SKM-1 (cell line): ENCODE results near the gene CEP41.

Experiments
- DNase-seq: peaks from one replicate; lab custom pipeline; 2025; ENCODE audit not compliant: unreplicated experiment; lab: John Stamatoyannopoulos, UW

CEP41 gene

DNA sequence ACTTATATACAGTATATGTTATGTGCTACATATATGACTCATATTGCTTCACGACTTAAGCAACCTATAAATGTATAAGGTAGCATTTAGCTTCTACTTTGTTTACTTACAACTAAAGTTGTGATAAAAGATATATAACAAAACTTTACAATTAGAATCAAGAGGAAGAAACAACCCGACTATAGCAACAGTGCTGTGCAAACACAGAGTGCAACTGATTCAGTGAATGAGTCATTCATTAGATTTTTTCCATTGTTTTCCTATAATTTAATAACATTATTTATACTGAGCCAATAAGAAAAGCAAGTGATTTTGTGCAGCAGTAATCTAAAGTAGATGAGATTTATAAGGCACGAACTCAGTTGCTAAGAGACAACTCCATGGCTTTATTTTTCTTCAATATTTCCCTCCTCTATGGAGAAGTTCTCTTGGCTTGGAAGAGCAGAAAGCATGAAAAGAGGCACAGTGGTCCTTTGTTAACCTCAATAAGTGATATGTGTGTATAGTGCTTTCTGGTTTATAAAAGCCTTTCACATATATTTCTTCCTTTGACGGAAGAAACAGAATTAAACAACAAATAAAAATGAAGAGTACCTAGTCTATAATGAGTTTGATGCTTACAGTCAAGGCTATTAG is 19.8 kb downstream of the CEP41 start:
- no peak for DNase-seq

DNA sequence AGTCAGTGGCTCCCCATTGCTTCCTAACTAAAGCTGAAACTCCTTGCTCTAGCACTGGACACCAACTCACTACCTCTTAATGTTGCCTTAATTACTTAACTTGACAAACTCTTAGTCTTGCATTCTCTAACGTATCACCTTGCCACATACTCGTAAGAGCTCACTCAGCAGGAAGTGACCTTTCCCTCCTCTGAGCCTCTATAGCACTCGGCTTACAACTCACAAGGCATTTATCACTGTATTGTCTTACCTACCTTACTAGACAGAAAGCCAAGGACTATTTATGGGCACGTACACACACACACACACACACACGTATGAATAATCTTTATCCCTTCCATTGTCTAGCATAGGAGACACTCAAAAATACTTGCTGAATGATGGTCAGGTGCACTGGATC is 21.2 kb downstream of the CEP41 start:
- no peak for DNase-seq

DNA sequence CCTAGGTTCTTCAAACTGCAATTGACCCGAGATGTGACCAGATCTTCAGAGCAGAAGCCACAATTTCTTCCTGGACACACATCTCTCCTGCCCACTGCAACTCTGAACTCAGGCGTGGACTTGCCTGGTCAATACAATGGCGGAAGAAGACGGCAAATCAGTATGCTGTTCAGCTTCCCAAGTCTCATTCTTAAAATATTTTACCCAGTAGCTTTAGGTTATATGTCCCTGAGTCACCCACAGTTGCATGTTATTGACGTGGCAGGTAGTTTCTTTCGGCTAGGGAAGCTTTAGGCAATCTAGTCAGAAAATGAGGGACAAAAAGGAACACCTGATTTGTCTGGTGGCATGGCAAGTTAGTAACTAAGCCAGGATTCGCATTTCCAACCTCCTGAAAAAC is 22.5 kb downstream of the CEP41 start:
- no peak for DNase-seq

DNA sequence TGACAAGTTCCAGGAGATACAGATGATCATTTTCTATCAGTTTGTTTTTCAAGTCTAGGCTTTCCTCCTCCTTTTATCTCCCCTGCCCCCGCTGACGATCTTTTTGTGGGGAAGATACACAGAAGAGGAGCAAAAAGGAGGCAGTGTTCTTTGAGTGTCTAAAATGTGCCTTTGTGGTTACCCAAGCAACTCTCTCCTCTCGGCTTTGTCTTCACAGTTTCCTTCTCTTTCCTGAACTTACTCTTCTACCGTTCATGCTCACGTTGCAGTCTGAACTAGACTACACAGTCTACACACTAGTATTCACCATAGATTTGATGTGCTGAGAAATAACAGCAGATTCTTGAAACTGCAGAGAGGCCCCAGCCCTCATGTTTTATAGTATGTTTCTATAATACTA is 23.6 kb downstream of the CEP41 start:
- no peak for DNase-seq

DNA sequence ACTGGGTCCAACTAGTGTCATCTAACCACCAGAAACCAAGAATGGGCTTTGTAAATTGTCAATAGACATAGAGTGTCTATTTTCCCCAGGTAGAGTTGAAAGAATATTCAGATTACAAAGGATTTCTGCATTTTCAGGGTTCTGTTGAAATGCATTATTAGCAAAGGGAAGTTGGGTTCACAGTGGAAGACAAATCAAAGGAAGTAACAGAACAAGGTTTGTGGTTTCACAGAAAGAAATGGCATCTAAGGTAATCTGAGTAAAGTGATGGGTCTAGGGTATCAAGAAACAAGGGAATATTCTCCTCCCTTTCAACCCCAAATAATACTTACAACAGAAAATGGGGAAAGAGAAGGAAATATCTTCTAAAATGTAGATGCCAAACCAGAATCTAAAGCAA is 25.8 kb downstream of the CEP41 start:
- peak; percentile 27 for DNase-seq

DNA sequence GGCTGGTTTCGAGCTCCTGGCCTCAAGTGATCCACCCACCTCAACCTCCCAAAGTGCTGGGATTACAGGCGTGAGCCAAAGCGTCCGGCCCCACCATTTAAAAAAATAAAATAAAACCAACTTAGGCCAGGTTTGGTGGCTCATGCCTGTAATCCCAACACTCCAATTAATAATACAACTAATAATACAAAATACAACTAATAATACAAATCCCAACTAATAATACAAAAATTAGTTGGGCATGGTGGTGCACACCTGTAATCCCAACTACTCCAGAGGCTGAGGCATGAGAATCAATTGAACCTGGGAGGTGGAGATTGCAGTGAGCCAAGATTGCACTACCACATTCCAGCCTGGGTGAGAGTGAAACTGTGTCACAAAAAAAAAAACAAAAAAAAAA is 27.6 kb downstream of the CEP41 start:
- DNase-seq: no peak

DNA sequence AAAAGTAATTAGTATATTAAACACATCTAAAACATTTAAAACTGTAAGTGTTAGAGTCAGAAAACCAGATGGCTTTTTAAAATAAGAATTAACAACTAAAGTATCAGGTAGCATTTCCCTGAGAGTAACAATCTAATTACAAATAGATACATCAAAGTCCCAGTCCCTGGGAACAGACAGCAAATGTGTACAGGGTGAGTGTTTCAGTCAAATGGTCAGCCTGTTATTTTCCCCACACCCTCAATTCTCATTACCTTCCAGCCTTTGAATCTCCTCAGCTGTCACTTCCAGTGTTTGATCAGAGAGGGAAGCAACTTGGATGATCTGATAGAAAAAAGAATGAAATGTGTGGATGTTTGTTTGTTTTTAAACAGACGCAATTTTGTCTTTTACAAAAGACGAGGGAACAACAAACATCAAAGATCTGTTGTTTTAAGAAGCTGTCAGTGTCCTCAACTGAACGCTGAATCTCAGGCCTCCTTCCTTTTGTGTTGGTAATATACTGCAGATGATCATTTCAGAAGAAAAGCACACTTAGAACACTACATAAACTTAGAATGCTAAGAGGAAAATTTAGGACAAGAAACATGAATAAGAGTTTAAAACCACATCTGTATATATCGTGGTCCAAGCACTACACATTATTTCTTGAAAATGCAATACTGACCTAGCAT is 29.8 kb downstream of the CEP41 start:
- no peak for DNase-seq

DNA sequence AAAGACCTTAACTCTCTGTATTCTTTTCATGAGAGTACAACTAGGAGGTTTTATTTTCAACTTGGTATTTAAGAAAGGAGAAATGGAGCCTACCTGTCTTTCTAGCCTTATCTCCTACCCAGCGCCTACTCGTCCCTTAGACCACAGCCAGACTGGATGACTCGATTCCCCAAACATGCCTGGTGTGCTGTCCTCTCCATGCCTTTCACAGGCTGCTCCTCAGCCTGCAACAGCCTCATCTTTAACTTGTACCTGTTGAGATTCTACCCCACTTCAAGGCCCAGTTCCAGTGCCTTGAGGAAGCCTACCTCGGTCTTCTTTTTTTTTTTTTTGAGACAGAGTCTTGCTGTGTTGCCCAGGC is 31.1 kb downstream of the CEP41 start:
- no peak for DNase-seq

DNA sequence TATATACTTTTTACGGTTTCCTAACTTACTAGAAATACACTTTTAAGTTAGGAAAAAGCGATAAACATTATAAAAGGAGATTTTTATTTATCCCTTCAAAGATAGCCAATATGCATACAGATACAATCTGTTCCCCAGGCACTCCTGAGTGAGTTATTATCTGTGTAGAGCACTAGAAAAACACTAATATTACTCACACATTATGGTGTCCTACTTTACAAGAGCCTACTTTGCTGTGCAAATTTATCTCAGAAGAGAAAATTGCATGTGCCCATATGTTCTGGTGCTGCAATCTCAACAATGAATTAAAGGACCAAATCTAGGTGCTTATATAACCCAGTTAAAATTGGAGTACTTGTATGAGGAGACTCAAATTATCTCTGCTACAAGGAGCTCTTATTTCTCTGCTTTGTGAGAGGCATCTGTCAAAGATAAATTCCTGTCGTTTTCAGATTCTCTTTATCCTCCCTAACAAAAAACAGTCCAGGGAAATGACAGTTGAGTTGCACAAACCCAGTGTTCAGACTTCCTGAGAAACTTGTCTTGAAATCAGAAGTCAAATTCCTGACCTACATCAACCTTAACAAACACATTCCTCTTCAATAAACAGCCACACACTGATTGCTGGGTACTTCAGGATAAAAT is 31.6 kb downstream of the CEP41 start:
- DNase-seq: no peak

DNA sequence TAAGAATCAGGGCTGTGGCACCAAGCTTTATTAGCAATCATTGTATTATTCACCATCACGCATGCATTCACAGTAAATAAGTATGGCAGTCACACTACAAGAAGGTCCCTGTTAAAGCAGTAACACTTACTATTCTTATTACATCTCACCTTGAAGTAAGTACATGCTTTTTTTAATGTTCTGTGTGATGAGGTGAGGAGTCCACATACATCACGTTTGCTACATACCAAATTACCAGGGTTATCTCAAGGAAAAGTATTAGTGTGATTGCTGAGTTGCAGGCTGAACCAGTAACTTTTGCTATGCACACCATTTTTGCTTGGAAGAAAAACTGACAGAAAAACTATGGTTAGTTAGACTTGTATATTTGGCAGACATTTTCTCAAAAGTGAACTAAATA is 35.8 kb downstream of the CEP41 start:
- DNase-seq: no peak

DNA sequence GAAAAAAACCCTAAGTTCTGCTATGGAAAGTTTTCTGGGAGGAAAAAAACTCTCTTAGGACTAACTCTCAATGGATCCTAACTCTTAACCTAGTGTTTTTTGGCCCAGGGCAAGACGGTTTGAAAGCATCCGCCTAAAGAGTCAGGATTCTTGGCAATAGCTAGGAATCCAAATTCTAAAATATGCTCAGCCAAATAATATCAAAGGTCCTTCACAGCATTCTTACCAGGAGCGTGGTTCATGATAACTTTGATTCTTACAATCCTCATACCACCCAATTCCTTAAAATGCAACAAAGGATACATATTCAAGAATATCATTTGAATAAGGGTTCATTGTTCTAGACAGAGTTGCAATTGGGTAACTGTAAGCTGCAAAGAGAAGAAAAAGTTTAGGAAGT is 39.2 kb downstream of the CEP41 start:
- DNase-seq: no peak

DNA sequence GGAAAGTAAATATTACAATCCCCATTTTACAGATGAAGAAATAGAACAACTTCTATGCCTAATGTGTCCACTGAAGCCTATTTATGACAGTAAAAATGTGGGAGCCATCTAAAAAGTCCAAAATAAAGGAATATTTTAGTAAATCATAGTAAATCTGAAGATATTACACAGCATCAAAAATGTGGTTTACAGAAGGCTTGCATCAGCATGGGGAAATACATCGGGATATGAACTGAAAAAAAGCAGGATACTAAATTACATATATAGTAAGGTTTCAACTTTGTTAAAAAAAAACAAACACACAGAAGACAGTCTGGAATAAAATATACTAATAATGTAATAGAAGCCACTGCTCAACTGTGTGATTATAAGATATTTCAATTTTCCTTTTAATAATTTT is 39.7 kb downstream of the CEP41 start:
- no peak for DNase-seq

DNA sequence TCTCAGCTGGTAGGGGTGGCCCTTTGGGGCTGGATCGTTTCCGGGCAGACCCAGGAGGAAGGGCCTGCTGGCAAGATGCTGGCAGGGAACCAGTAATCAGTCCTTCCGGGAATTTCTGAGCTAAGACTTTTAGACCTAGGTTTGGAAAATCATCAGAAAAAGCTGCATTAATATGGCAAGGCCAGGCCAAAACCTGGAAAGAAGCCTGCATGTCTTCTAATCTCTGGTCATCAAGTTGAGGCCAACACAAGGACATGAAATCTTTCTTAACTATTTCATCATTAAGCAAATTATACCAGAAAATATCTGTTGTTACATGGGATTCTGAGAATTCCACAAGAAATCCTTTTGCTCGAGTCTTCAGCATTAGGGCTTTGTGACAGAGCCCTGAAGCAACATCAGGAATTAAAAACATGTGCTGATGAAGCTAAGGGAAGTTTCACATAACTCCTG is 40.7 kb downstream of the CEP41 start:
- no peak for DNase-seq

DNA sequence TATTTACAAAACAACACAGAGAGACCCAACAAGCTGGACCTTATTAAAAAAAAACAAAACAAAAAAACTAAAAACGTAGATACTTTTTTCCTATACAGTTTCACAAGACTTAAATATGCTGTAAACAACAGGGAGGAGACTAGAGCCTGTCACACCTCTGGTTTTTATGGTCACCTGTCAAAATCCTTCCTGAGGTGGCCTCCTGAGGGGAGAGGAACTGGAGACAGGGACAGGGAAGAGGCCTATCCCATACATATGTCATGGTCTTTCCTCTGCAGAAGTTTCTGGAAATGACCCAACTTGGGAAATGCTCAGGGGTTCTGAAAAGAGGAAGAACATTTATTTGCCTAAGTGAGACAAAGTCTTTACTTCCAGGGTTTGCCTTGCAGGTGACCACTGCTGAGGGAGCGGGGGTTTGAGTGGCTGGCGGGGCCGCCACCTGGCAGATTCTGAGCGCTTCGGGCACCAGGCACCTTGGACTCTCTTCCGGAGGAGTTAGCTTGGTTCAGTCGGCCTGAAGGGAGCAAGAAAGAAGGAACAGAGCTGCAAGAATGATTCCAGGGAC is 42.2 kb downstream of the CEP41 start:
- no peak for DNase-seq

DNA sequence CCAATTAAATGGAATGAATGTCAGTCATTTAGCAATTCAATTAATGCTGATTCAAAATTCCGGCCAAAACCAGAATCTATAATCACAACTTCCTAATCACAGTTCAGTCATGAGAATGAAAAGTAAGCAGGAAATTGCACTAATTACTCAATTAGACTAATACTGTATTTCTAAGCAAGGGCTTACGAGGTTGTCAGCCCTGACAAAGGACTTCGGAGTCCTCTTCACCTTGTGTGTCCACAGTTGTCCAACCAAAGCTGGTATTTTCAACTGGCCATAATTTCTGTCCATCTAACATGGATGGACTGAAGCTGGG is 43.1 kb downstream of the CEP41 start:
- no peak for DNase-seq

DNA sequence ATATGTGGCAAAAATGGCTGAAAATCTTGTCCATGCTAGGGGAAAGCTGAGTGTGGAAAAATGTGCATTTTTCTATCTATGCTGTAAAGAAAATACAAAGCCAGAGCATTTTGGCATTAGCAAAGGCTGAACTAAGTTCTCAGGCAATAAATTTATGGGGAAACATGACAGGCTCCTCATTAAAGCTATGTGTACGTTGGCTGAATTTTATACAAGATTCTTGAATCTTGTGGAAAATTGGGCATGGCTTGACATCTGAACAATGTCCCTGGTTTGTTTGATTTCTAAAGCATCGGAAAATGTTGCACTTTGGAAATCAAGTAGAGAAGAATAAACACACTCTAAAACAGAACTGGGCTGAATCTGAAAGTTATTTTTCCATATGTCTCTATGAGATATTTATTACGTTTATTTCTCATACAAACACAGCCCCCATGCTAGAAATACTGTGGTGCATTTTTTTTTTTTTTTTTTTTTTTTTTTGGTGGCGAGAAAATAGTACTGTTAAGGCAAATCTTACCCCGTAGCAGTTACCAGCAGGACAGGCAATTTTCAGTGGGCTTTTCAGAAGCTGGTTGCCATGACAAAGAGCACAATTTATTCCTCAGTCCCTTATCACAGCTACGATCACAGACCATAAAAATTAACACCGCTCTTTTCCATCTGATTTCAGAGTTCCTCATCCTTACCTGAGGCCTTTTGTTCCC is 43.6 kb downstream of the CEP41 start:
- no peak for DNase-seq

DNA sequence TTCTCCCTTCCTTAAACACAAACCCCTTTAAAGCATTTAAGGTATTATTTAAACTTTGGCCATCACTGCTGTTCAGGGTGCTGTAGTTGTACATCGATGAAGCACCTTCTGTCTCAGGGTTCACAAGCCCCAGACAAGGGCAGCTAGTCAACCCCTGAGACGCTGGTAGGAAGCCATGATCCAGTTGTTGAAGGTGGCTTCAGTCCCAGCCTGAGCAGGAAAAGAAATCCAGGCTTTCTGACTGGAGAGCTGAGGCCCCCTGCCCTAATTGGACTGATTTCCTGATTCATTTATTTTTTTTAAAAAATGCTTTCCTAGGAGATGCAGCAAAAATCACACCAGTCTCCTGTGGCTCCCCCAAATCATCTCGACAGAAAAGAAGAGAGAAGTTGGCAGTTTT is 44.7 kb downstream of the CEP41 start:
- no peak for DNase-seq

DNA sequence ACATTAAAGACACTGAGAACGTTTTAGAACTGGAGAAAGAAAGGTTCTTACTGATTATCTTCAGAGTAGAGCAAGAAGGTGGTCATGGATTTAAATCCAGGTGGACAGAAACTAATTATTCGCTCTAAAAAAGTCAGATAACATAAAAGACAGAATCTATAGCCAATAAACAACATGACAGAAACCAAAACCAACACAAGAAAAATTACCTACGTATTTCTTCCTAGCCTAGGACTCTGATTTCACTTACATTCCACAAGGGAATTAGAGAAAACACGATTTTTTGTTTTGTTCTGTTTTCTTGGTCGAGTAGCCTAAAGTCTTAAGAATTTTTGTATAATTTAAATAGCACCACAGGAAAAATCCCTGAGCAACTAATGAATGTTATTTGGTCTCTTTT is 45.4 kb downstream of the CEP41 start:
- no peak for DNase-seq

DNA sequence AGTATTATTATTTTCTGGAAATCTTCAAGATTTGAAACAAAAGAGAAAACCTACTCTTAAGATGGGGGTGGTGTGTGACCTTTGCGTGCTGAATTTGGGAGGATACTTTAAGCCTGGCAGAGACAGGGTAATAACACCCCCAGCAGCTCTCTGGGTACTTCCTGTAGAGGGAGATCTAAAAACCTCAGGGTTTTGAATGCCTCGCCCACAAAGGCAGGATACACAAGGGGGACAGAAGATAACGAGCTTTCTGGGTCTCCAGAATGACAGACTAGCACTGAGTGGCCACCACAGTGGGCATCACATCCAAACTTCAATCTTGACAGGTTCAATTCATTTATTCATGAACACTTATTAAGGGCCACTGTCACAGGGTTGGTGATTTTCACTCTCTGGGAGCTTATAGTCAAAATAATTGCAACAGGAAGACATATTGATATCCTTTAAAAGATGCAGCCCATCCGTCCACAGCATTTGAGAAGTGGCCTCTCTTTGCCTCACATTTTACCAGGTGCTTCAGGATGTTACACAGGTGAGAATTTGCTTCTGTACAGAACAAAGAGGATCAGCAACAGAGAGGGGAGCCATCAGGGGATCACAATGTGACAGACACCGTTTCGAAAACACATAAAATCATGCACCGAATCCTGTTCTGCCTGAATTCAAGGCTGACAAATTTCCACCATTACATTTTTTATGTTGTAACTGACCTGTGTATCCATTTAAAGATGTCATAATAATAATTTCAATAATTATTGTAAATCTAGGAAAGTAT is 46.2 kb downstream of the CEP41 start:
- DNase-seq: no peak

DNA sequence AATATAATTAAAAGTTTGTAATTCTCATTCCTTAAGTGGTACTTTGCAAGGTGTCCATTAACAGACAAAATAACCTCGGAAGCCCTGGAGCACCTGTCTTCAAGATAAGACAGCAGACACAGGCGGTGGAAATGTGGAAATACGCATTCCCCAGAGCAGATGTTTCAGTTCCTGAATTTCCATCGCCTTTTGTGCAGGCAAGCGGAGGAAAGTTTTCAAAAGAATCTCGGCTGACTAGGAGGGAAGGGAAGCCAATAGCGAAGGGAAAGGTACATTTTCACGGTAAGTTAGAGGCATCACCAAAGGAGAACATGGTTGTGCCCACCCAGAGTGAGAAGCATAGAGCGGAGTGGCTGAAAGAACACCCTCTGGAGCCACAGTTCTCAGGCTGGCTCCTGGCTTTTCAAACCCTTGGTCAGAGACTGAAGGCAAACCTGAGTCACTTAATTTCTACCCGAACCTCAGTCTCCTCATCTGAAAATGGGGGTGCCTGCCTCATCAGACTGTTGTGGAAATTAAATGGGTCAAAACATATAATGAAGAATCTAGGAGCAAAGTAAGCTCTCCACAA is 46.9 kb downstream of the CEP41 start:
- DNase-seq: no peak

DNA sequence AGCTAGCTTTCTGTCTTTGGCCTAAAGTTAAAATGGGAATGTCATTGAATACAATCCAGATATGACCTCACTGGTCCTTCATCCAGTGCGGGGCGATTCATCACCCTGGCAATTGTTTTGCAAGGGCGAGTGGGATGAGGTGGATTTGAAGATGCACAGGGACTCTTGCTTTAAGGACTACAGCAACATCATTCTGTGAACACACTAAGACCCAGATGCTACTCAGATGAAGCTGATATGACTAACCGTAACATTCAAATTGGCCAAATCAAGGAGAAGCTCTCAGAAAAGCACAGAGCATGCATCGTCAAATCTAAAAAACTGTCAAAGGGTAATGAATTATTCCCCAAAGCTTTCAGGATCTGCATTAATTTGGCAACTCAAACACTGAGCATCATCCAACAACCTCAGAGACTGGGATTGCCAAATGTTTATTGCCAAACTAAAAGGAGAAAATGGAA is 47.7 kb downstream of the CEP41 start:
- peak; percentile 36 for DNase-seq
